HL-60 (cell line): Measurements from ENCODE around the gene FRMD3.

Source experiments
- DNase-seq, 2 experiments: peaks; one replicate each; pipeline ENCODE4 v3.0.0-alpha.2; 2010 to 2020; ENCODE audit warnings: low read depth in 1 of 2, low spot score in 1 of 2
- H3K27ac ChIP-seq: fragments of 250-450 bp; sonication (Bioruptor Pico); replicated peaks from 2 replicates; pipeline ENCODE4 v1.5.1; 2020; ENCODE audit warnings: mild to moderate bottlenecking, moderate library complexity
- H3K27me3 ChIP-seq: fragments of 250-450 bp; sonication (Bioruptor Pico); 2 replicates; pipeline ENCODE4 v1.5.1; 2021; ENCODE audit warnings: mild to moderate bottlenecking, moderate library complexity; ENCODE audit not compliant: insufficient read depth, poor library complexity, severe bottlenecking
- H3K4me3 ChIP-seq: replicated peaks from 2 replicates; pipeline ENCODE4 v1.5.1; 2011; ENCODE audit warnings: mild to moderate bottlenecking, control low read depth, low read length; ENCODE audit not compliant: insufficient read depth
- CTCF ChIP-seq: IDR thresholded peaks from one replicate; pipeline ENCODE4 v1.5.1; 2011; ENCODE audit warnings: low read length, control low read depth, inconsistent platforms; ENCODE audit not compliant: insufficient read depth
- GABPA ChIP-seq: IDR thresholded peaks from 2 replicates; pipeline ENCODE4 v1.6.1; 2012; ENCODE audit warnings: low read depth
- POLR2AphosphoS5 ChIP-seq: IDR thresholded peaks from 2 replicates; pipeline ENCODE4 v1.6.1; 2012; ENCODE audit warnings: low read depth
- REST ChIP-seq: IDR thresholded peaks from 2 replicates; pipeline ENCODE4 v1.6.1; 2012; ENCODE audit warnings: low read depth; ENCODE audit not compliant: insufficient replicate concordance
- SPI1 ChIP-seq: IDR thresholded peaks from 2 replicates; pipeline ENCODE4 v1.6.1; 2012; ENCODE audit warnings: low read depth, mild to moderate bottlenecking, borderline replicate concordance

FRMD3 gene

GRCh38 chr9:83432877-83433550, 105.2 kb downstream of the FRMD3 start:
- Histone ChIP-seq H3K4me3 (no peak overlapping the region), H3K27ac (no peak overlapping the region), H3K27me3 (no peaks in the 10 kb centered on the region)
- no peak for TF ChIP-seq REST
- no peak for TF ChIP-seq SPI1
- TF ChIP-seq CTCF: no peak
- no peak for TF ChIP-seq GABPA
- no peak for TF ChIP-seq POLR2AphosphoS5
- DNase-seq: no peak

- H3K4me3 ChIP-seq: no peak overlapping the region
- TF ChIP-seq GABPA (no peak), POLR2AphosphoS5 (no peak), SPI1 (no peak), CTCF (no peak), REST (no peak)
- H3K27me3 ChIP-seq: no peaks in the 10 kb centered on the region
- no peak for DNase-seq
- H3K27ac ChIP-seq: no peak overlapping the region
These were observed 106.0 kb downstream of the FRMD3 start for GRCh38 chr9:83432104-83432627.

- H3K27ac ChIP-seq: no peak overlapping the region
- H3K4me3 ChIP-seq: no peak overlapping the region
- no peak for DNase-seq
These were observed 106.8 kb downstream of the FRMD3 start for GRCh38 chr9:83431101-83432060.

More at GRCh38 chr9:83431101-83432060, 106.8 kb downstream of the FRMD3 start:
- TF ChIP-seq CTCF (no peak), REST (no peak), POLR2AphosphoS5 (no peak), GABPA (no peak), SPI1 (no peak)
- H3K27me3 ChIP-seq: no peaks in the 10 kb centered on the region
